Nephron progenitor cell (in vitro differentiated cells): ENCODE measurements around the gene SLPI.

Experiments
- DNase-seq: peaks from one replicate; pipeline ENCODE4 v3.0.0; 2021
- H3K27ac Mint-ChIP-seq: 2 replicates; pipeline ENCODE4 v1.8.0; 2021; ENCODE audit warnings: mild to moderate bottlenecking, moderate library complexity, mixed read lengths
- H3K27me3 Mint-ChIP-seq: 2 replicates; pipeline ENCODE4 v1.8.0; 2021; ENCODE audit warnings: mild to moderate bottlenecking, low read depth, mixed read lengths; ENCODE audit not compliant: poor library complexity
- H3K36me3 Mint-ChIP-seq: 2 replicates; pipeline ENCODE4 v1.8.0; 2021; ENCODE audit warnings: low read depth, mixed read lengths
- H3K4me1 Mint-ChIP-seq: 2 replicates; pipeline ENCODE4 v1.8.0; 2021; ENCODE audit warnings: mixed read lengths
- H3K4me3 Mint-ChIP-seq: 2 replicates; pipeline ENCODE4 v1.8.0; 2021; ENCODE audit warnings: mild to moderate bottlenecking, moderate library complexity, mixed read lengths
- H3K9me3 Mint-ChIP-seq: 2 replicates; pipeline ENCODE4 v1.8.0; 2021; ENCODE audit warnings: mild to moderate bottlenecking, moderate library complexity, mixed read lengths
- CTCF ChIP-seq: fragments of 200-600 bp; sonication (generic); IDR thresholded peaks from 2 replicates; pipeline ENCODE4 v1.5.0; 2021; ENCODE audit warnings: antibody characterized with exemption

The SLPI gene

GRCh38 chr20:45223136-45223535 is 31.2 kb downstream of the SLPI start:
- no peaks in the 10 kb centered on the region for H3K4me1 Mint-ChIP-seq
- no peak for DNase-seq
- TF ChIP-seq CTCF: no peak
- H3K27me3 Mint-ChIP-seq: peaks cover 52% of the 10 kb centered on the region
- H3K36me3 Mint-ChIP-seq: no peaks in the 10 kb centered on the region
- no peak overlapping the region for H3K4me3 Mint-ChIP-seq
- no peak overlapping the region for H3K27ac Mint-ChIP-seq
- H3K9me3 Mint-ChIP-seq: no peaks in the 10 kb centered on the region

- H3K27me3 Mint-ChIP-seq: peaks cover 39% of the 10 kb centered on the region
These were observed 33.3 kb downstream of the SLPI start, which contains the start of gene SEMG2 for GRCh38 chr20:45221076-45221475. Gene SEMG2 (plus strand): TSS chr20:45221373. CDS start chr20:45221390, 17 bp downstream.

GRCh38 chr20:45218636-45219035 is 35.7 kb downstream of the SLPI start:
- no peak for TF ChIP-seq CTCF
- H3K27ac Mint-ChIP-seq: no peak overlapping the region
- peaks cover 30% of the 10 kb centered on the region for H3K27me3 Mint-ChIP-seq
- peaks cover 3% of the 10 kb centered on the region for H3K9me3 Mint-ChIP-seq
- H3K36me3 Mint-ChIP-seq: no peaks in the 10 kb centered on the region
- DNase-seq: no peak
- no peaks in the 10 kb centered on the region for H3K4me1 Mint-ChIP-seq
- H3K4me3 Mint-ChIP-seq: no peak overlapping the region

More at GRCh38 chr20:45221076-45221475, 33.3 kb downstream of the SLPI start, which contains the start of gene SEMG2:
- TF ChIP-seq CTCF: no peak
- Mint-ChIP-seq H3K4me1 (no peaks in the 10 kb centered on the region), H3K4me3 (no peak within 1 kb of the TSS), H3K9me3 (peaks cover 3% of the 10 kb centered on the region), H3K36me3 (no peaks in the 10 kb centered on the region), H3K27ac (no peak within 1 kb of the TSS)
- no peak for DNase-seq

- H3K27me3 Mint-ChIP-seq: peaks cover 28% of the 10 kb centered on the region
- peak overlapping the region; percentile 46 for H3K27ac Mint-ChIP-seq
- DNase-seq: no peak
- H3K4me3 Mint-ChIP-seq: no peak overlapping the region
- H3K9me3 Mint-ChIP-seq: peaks cover 3% of the 10 kb centered on the region
- no peaks in the 10 kb centered on the region for H3K36me3 Mint-ChIP-seq
- no peaks in the 10 kb centered on the region for H3K4me1 Mint-ChIP-seq
- TF ChIP-seq CTCF: no peak
These were observed 36.2 kb downstream of the SLPI start for GRCh38 chr20:45218124-45218523.

- Mint-ChIP-seq H3K4me3 (no peak overlapping the region), H3K4me1 (no peaks in the 10 kb centered on the region), H3K9me3 (peaks cover 3% of the 10 kb centered on the region), H3K36me3 (no peaks in the 10 kb centered on the region), H3K27me3 (peaks cover 16% of the 10 kb centered on the region), H3K27ac (no peak overlapping the region)
- TF ChIP-seq CTCF: no peak
- no peak for DNase-seq
These were observed 41.5 kb downstream of the SLPI start for GRCh38 chr20:45212836-45213235.
